ENCODE results near the gene TMEM252.

The TMEM252 gene

GRCh38 chr9:68500457-68501381 lies 40.0 kb downstream of the TMEM252 start:
- no peaks in the 10 kb centered on the region for H3K27me3 ChIP-seq (replicated peaks in 2 of 5; ENCODE audit: control insufficient read depth in 4 of 5, insufficient read depth in 5 of 5, low read length in 4 of 5)
- peak in 1 of 3 donors; percentile 23 for DNase-seq
- no peak overlapping the region for H3K27ac ChIP-seq (ENCODE audit: insufficient read depth in 1 of 2, low read depth in 1 of 2, low read length in 2 of 2, poor library complexity in 1 of 2, severe bottlenecking in 2 of 2)
- peaks cover 0 to 5% (median 0%) of the 10 kb centered on the region in 4 experiments for H3K36me3 ChIP-seq (ENCODE audit: control insufficient read depth in 4 of 4, insufficient read depth in 4 of 4, low read length in 3 of 4)
- CTCF ChIA-PET = interaction anchor here (0.9 to 2.1 kb wide), 2 partner anchors 67 to 83 kb away, joined by 3 to 6 read pairs; no protein-coding TSS in a partner anchor
- no peak overlapping the region for H3K4me3 ChIP-seq (ENCODE audit: control insufficient read depth in 1 of 7, extremely low read depth in 1 of 7, insufficient read depth in 4 of 7, low read depth in 2 of 7, low read length in 6 of 7)
- 93% methylated on average over 5 of the region's 9 CpGs for WGBS (ENCODE audit: insufficient coverage)
- peaks cover 0 to 5% (median 0%) of the 10 kb centered on the region in 4 experiments for H3K4me1 ChIP-seq (ENCODE audit: control extremely low read depth in 1 of 4, control insufficient read depth in 4 of 4, insufficient read depth in 4 of 4, low read length in 3 of 4)
- POLR2A ChIA-PET = no interaction called here
- H3K9me3 ChIP-seq (ENCODE audit: control extremely low read depth in 1 of 5, control insufficient read depth in 4 of 5, insufficient read depth in 2 of 5, low read depth in 1 of 5, low read length in 4 of 5) = no peaks in the 10 kb centered on the region

- peak in 1 of 3 donors; percentile 14 for DNase-seq
- H3K27ac ChIP-seq (ENCODE audit: insufficient read depth in 1 of 2, low read depth in 1 of 2, low read length in 2 of 2, poor library complexity in 1 of 2, severe bottlenecking in 2 of 2) = no peak overlapping the region
- H3K4me3 ChIP-seq (ENCODE audit: control insufficient read depth in 1 of 7, extremely low read depth in 1 of 7, insufficient read depth in 4 of 7, low read depth in 2 of 7, low read length in 6 of 7) = no peak overlapping the region
- H3K9me3 ChIP-seq (ENCODE audit: control extremely low read depth in 1 of 5, control insufficient read depth in 4 of 5, insufficient read depth in 2 of 5, low read depth in 1 of 5, low read length in 4 of 5) = no peaks in the 10 kb centered on the region
- no peaks in the 10 kb centered on the region for H3K4me1 ChIP-seq (ENCODE audit: control extremely low read depth in 1 of 4, control insufficient read depth in 4 of 4, insufficient read depth in 4 of 4, low read length in 3 of 4)
- CTCF ChIA-PET = interaction anchor here (2.1 kb wide), 1 partner anchor 69 kb away, joined by 6 read pairs; no protein-coding TSS in a partner anchor
- peaks cover 0 to 6% (median 0%) of the 10 kb centered on the region in 4 experiments for H3K36me3 ChIP-seq (ENCODE audit: control insufficient read depth in 4 of 4, insufficient read depth in 4 of 4, low read length in 3 of 4)
- POLR2A ChIA-PET = no interaction called here
- WGBS (ENCODE audit: insufficient coverage) = 92% methylated on average over 1 of the region's 2 CpGs
- no peaks in the 10 kb centered on the region for H3K27me3 ChIP-seq (replicated peaks in 2 of 5; ENCODE audit: control insufficient read depth in 4 of 5, insufficient read depth in 5 of 5, low read length in 4 of 5)
Measured at GRCh38 chr9:68498816-68499215, 41.9 kb downstream of the TMEM252 start.

GRCh38 chr9:68497629-68498028 lies 43.1 kb downstream of the TMEM252 start:
- DNase-seq = no peak
- Histone ChIP-seq H3K4me3 (ENCODE audit: control insufficient read depth in 1 of 7, extremely low read depth in 1 of 7, insufficient read depth in 4 of 7, low read depth in 2 of 7, low read length in 6 of 7) (no peak overlapping the region), H3K27me3 (replicated peaks in 2 of 5; ENCODE audit: control insufficient read depth in 4 of 5, insufficient read depth in 5 of 5, low read length in 4 of 5) (no peaks in the 10 kb centered on the region), H3K4me1 (ENCODE audit: control extremely low read depth in 1 of 4, control insufficient read depth in 4 of 4, insufficient read depth in 4 of 4, low read length in 3 of 4) (no peaks in the 10 kb centered on the region), H3K9me3 (ENCODE audit: control extremely low read depth in 1 of 5, control insufficient read depth in 4 of 5, insufficient read depth in 2 of 5, low read depth in 1 of 5, low read length in 4 of 5) (no peaks in the 10 kb centered on the region), H3K27ac (ENCODE audit: insufficient read depth in 1 of 2, low read depth in 1 of 2, low read length in 2 of 2, poor library complexity in 1 of 2, severe bottlenecking in 2 of 2) (no peak overlapping the region), H3K36me3 (ENCODE audit: control insufficient read depth in 4 of 4, insufficient read depth in 4 of 4, low read length in 3 of 4) (peaks cover 0 to 7% (median 0%) of the 10 kb centered on the region in 4 experiments)
- CTCF ChIA-PET = interaction anchor here (1.0 kb wide), 1 partner anchor 15 kb away, joined by 3 read pairs; no protein-coding TSS in a partner anchor
- POLR2A ChIA-PET = no interaction called here
- WGBS (ENCODE audit: insufficient coverage) = 100% methylated on average over 1 of the region's 1 CpG

GRCh38 chr9:68496356-68496755 lies 44.3 kb downstream of the TMEM252 start:
- POLR2A ChIA-PET = no interaction called here
- no peak for DNase-seq
- Histone ChIP-seq H3K9me3 (ENCODE audit: control extremely low read depth in 1 of 5, control insufficient read depth in 4 of 5, insufficient read depth in 2 of 5, low read depth in 1 of 5, low read length in 4 of 5) (no peaks in the 10 kb centered on the region), H3K27me3 (replicated peaks in 2 of 5; ENCODE audit: control insufficient read depth in 4 of 5, insufficient read depth in 5 of 5, low read length in 4 of 5) (no peaks in the 10 kb centered on the region), H3K4me1 (ENCODE audit: control extremely low read depth in 1 of 4, control insufficient read depth in 4 of 4, insufficient read depth in 4 of 4, low read length in 3 of 4) (no peaks in the 10 kb centered on the region), H3K4me3 (ENCODE audit: control insufficient read depth in 1 of 7, extremely low read depth in 1 of 7, insufficient read depth in 4 of 7, low read depth in 2 of 7, low read length in 6 of 7) (no peak overlapping the region), H3K36me3 (ENCODE audit: control insufficient read depth in 4 of 4, insufficient read depth in 4 of 4, low read length in 3 of 4) (peaks cover 0 to 7% (median 0%) of the 10 kb centered on the region in 4 experiments), H3K27ac (ENCODE audit: insufficient read depth in 1 of 2, low read depth in 1 of 2, low read length in 2 of 2, poor library complexity in 1 of 2, severe bottlenecking in 2 of 2) (no peak overlapping the region)
- CTCF ChIA-PET = no interaction called here

DNA sequence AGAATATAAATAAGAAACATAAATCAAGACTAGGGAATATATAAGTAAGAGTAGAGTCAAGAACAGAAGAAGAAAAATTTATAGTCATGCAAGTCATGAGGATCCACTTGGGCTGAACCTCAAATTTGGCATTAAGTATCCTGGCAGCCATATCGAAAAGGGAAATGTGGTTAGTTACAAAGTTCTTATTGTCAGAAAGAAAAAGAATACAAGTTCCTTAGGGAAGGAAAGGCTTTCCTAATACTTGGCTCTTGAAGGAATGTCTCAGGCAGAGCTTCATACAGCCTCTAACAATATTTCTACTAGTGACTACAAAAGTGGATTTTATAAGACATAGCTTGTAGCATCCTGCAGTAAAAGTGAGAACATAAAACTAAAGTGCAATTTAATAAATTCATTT lies 45.4 kb downstream of the TMEM252 start:
- no peak overlapping the region for H3K27ac ChIP-seq (ENCODE audit: insufficient read depth in 1 of 2, low read depth in 1 of 2, low read length in 2 of 2, poor library complexity in 1 of 2, severe bottlenecking in 2 of 2)
- no peaks in the 10 kb centered on the region for H3K27me3 ChIP-seq (replicated peaks in 2 of 5; ENCODE audit: control insufficient read depth in 4 of 5, insufficient read depth in 5 of 5, low read length in 4 of 5)
- ChIA-PET CTCF (interaction anchor here (1.0 to 2.0 kb wide), 2 partner anchors 12 to 67 kb away, joined by 3 to 9 read pairs; no protein-coding TSS in a partner anchor), POLR2A (no interaction called here)
- 80% methylated on average over 1 of the region's 1 CpG for WGBS (ENCODE audit: insufficient coverage)
- H3K36me3 ChIP-seq (ENCODE audit: control insufficient read depth in 4 of 4, insufficient read depth in 4 of 4, low read length in 3 of 4) = peaks cover 0 to 7% (median 0%) of the 10 kb centered on the region in 4 experiments
- no peak for DNase-seq
- no peak overlapping the region for H3K4me3 ChIP-seq (ENCODE audit: control insufficient read depth in 1 of 7, extremely low read depth in 1 of 7, insufficient read depth in 4 of 7, low read depth in 2 of 7, low read length in 6 of 7)
- H3K9me3 ChIP-seq (ENCODE audit: control extremely low read depth in 1 of 5, control insufficient read depth in 4 of 5, insufficient read depth in 2 of 5, low read depth in 1 of 5, low read length in 4 of 5) = no peaks in the 10 kb centered on the region
- no peaks in the 10 kb centered on the region for H3K4me1 ChIP-seq (ENCODE audit: control extremely low read depth in 1 of 4, control insufficient read depth in 4 of 4, insufficient read depth in 4 of 4, low read length in 3 of 4)

DNA sequence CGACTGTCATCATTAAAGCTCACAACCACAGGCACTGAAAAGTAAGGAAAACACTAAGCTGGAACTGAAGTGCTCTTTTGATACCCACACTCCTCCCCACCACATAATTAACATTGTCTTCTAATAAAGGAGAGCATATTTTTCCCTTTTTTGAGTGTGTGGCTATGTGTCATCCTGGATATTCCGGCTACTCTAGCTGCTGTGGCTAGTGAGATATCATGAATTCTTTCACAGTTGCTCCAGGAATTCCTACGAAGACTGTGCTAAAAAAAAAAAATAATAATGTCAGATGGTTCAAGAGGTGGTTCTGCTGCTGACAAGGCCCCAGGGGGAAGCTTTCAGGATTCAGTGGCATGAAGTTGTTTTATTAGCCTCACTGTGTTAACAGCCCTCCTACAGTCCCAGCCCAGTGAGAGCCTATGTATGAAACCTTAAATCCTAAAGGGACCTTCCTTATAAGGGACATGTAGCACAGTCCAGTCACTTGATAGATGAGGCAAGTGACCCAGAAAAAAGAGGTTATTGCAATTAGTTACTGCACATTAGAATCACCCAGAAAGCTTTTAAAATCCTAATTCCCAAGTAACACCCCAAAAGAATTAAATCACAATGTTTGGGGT lies 46.6 kb downstream of the TMEM252 start:
- WGBS (ENCODE audit: insufficient coverage) = 93% methylated on average over 2 of the region's 3 CpGs
- Histone ChIP-seq H3K9me3 (ENCODE audit: control extremely low read depth in 1 of 5, control insufficient read depth in 4 of 5, insufficient read depth in 2 of 5, low read depth in 1 of 5, low read length in 4 of 5) (no peaks in the 10 kb centered on the region), H3K27ac (ENCODE audit: insufficient read depth in 1 of 2, low read depth in 1 of 2, low read length in 2 of 2, poor library complexity in 1 of 2, severe bottlenecking in 2 of 2) (no peak overlapping the region), H3K4me3 (ENCODE audit: control insufficient read depth in 1 of 7, extremely low read depth in 1 of 7, insufficient read depth in 4 of 7, low read depth in 2 of 7, low read length in 6 of 7) (no peak overlapping the region), H3K27me3 (replicated peaks in 2 of 5; ENCODE audit: control insufficient read depth in 4 of 5, insufficient read depth in 5 of 5, low read length in 4 of 5) (no peaks in the 10 kb centered on the region), H3K4me1 (ENCODE audit: control extremely low read depth in 1 of 4, control insufficient read depth in 4 of 4, insufficient read depth in 4 of 4, low read length in 3 of 4) (no peaks in the 10 kb centered on the region), H3K36me3 (ENCODE audit: control insufficient read depth in 4 of 4, insufficient read depth in 4 of 4, low read length in 3 of 4) (peaks cover 0 to 4% (median under 1%) of the 10 kb centered on the region in 4 experiments)
- DNase-seq = no peak
- ChIA-PET POLR2A (no interaction called here), CTCF (interaction anchor here (1.0 to 2.0 kb wide), 2 partner anchors 13 to 66 kb away, joined by 3 to 9 read pairs; no protein-coding TSS in a partner anchor)

DNA sequence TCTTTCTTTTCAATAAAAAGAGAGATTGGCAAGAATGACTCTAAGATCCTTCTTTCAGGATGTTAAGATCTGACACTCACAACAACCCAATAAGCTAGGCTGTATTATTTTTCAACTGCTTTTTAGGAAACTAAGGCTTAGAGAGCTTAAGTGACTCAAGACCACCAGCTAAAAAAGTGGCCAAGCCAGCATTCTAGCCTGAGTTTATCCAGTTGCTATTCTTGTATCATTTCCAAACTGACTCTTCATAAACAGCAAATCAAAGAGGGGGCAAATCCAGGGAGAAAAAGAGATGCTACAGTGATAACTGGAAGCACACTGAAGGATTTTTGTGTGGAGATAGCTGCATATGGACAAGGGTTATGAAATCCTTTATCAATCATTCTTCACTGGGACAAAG lies 47.1 kb downstream of the TMEM252 start:
- H3K27ac ChIP-seq (ENCODE audit: insufficient read depth in 1 of 2, low read depth in 1 of 2, low read length in 2 of 2, poor library complexity in 1 of 2, severe bottlenecking in 2 of 2) = no peak overlapping the region
- H3K4me3 ChIP-seq (ENCODE audit: control insufficient read depth in 1 of 7, extremely low read depth in 1 of 7, insufficient read depth in 4 of 7, low read depth in 2 of 7, low read length in 6 of 7) = no peak overlapping the region
- ChIA-PET CTCF (no interaction called here), POLR2A (no interaction called here)
- H3K4me1 ChIP-seq (ENCODE audit: control extremely low read depth in 1 of 4, control insufficient read depth in 4 of 4, insufficient read depth in 4 of 4, low read length in 3 of 4) = no peaks in the 10 kb centered on the region
- H3K36me3 ChIP-seq (ENCODE audit: control insufficient read depth in 4 of 4, insufficient read depth in 4 of 4, low read length in 3 of 4) = peaks cover 0 to 5% (median 2%) of the 10 kb centered on the region in 4 experiments
- no peaks in the 10 kb centered on the region for H3K9me3 ChIP-seq (ENCODE audit: control extremely low read depth in 1 of 5, control insufficient read depth in 4 of 5, insufficient read depth in 2 of 5, low read depth in 1 of 5, low read length in 4 of 5)
- no peak for DNase-seq
- H3K27me3 ChIP-seq (replicated peaks in 2 of 5; ENCODE audit: control insufficient read depth in 4 of 5, insufficient read depth in 5 of 5, low read length in 4 of 5) = no peaks in the 10 kb centered on the region
